ENCODE measurements around the gene EPRS1. TPM values are rescaled to one million over a fixed set of nuclear protein-coding genes. Genes with fewer than 3 reads are reported as not detected.

Gene EPRS1
- total RNA-seq, 1 donor from 2014 or later: 98.7 TPM

DNA sequence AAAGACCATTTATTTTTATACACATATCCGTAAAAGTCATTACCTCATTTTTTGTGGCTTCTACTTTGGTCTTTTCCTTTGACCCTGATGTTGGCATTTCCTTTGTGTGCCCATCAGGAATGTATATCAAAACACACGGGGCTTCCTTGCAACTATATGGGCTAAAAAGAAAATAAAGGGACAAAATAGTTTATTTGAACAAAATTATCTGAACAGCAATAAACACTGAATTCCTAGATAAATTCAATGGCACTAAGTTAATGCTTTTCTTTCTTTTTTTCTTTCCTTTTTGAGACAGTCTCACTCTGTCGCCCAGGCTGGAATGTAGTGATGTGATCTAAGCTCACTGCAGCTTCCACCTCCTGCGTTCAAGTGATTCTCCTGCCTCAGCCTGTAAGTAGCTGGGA, 45.2 kb downstream of the EPRS1 start:
- Mint-ChIP-seq H3K9me3 (no peaks in the 10 kb centered on the region), H3K27ac (ENCODE audit: unreplicated experiment) (no peak overlapping the region), H3K36me3 (ENCODE audit: low read depth) (peaks cover 4% of the 10 kb centered on the region), H3K4me3 (no peak overlapping the region), H3K4me1 (no peaks in the 10 kb centered on the region), H3K27me3 (ENCODE audit: low read depth) (no peaks in the 10 kb centered on the region)
- TF ChIP-seq CTCF (conservative IDR thresholded peaks at IDR 0.05): no peak
- no peak for DNase-seq (ENCODE audit: low read depth, low spot score)

DNA sequence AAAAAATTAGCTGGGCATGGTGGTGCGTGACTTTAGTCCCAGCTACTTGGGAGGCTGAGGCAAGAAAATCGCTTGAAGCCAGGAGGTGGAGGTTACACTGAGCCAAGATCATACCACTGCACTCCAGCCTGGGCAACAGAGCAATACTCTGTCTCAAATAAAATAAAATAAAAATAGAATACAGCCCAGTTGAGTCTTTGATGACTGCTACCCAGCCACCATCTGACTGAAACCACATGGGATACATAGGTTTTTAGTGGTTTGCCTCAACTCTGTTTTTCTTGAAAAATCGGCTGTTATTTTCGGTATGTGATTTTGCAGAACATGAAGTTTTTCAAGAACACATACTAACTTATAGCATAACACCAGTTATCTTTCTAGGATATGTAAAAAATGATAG, 46.5 kb downstream of the EPRS1 start:
- H3K9me3 Mint-ChIP-seq: no peaks in the 10 kb centered on the region
- no peak overlapping the region for H3K27ac Mint-ChIP-seq (ENCODE audit: unreplicated experiment)
- TF ChIP-seq CTCF (conservative IDR thresholded peaks at IDR 0.05): no peak
- H3K27me3 Mint-ChIP-seq (ENCODE audit: low read depth): no peaks in the 10 kb centered on the region
- H3K36me3 Mint-ChIP-seq (ENCODE audit: low read depth): peaks cover 4% of the 10 kb centered on the region
- DNase-seq (ENCODE audit: low read depth, low spot score): no peak
- H3K4me3 Mint-ChIP-seq: no peak overlapping the region
- H3K4me1 Mint-ChIP-seq: no peaks in the 10 kb centered on the region

Other genes starting within 250 kb of the EPRS1 start
- 0.63 and 0.73 TPM in 2 replicates for gene SLC30A10, start 117.9 kb downstream of the EPRS1 start, total RNA-seq
- 20.2 and 21.1 TPM in 2 replicates for gene BPNT1, start 43.3 kb upstream of the EPRS1 start, total RNA-seq
- gene IARS2, start 47.6 kb upstream of the EPRS1 start, total RNA-seq: 65.1 and 66.9 TPM in 2 replicates
- gene RAB3GAP2, start 225.9 kb upstream of the EPRS1 start, total RNA-seq: 36.4 and 44.1 TPM in 2 replicates

All from neural crest cell (in vitro differentiated cells).